Liver (tissue), 9 donors: Measurements from ENCODE around the gene VAPA. TPM values are rescaled to one million over a fixed set of nuclear protein-coding genes. Genes with fewer than 3 reads are reported as not detected.

ENCODE experiments used
- DNase-seq: peaks from one replicate; pipeline ENCODE4 v3.0.0-alpha.2; 2017; ENCODE audit warnings: low spot score
- H3K27ac ChIP-seq, 2 donors: one replicate each; pipeline ENCODE4 v1.7.0; 2013; ENCODE audit warnings: inconsistent platforms in 2 of 2, low read length in 2 of 2, control low read depth in 1 of 2, low read depth in 1 of 2, mild to moderate bottlenecking in 1 of 2
- H3K27me3 ChIP-seq, 4 donors: one replicate each; pipeline versions ENCODE4 v1.6.1 to v1.7.0; 2013; ENCODE audit warnings: low read length in 3 of 4, inconsistent platforms in 1 of 4, mild to moderate bottlenecking in 1 of 4, moderate library complexity in 1 of 4; ENCODE audit not compliant: control insufficient read depth in 4 of 4, insufficient read depth in 4 of 4
- H3K36me3 ChIP-seq, 4 donors: one replicate each; pipeline versions ENCODE4 v1.6.1 to v1.7.0; 2013; ENCODE audit warnings: low read length in 3 of 4, mild to moderate bottlenecking in 3 of 4, low read depth in 1 of 4, moderate library complexity in 1 of 4; ENCODE audit not compliant: control insufficient read depth in 4 of 4, insufficient read depth in 3 of 4
- H3K4me1 ChIP-seq, 4 donors: one replicate each; pipeline versions ENCODE4 v1.6.1 to v1.7.0; 2013; ENCODE audit warnings: low read length in 3 of 4, mild to moderate bottlenecking in 3 of 4, moderate library complexity in 1 of 4; ENCODE audit not compliant: control insufficient read depth in 4 of 4, insufficient read depth in 4 of 4
- H3K4me3 ChIP-seq, 3 donors: one replicate each; pipeline versions ENCODE4 v1.6.1 to v1.7.0; 2013; ENCODE audit warnings: low read length in 3 of 3, control low read depth in 1 of 3, low read depth in 1 of 3, mild to moderate bottlenecking in 1 of 3
- H3K9ac ChIP-seq, 2 donors: one replicate each; pipeline ENCODE4 v1.7.0; 2013; ENCODE audit warnings: low read length in 2 of 2, mild to moderate bottlenecking in 2 of 2, moderate library complexity in 2 of 2, control low read depth in 1 of 2, low read depth in 1 of 2
- H3K9me3 ChIP-seq, 4 donors: one replicate each; pipeline versions ENCODE4 v1.6.1 to v1.7.0; 2013; ENCODE audit warnings: low read length in 3 of 4; ENCODE audit not compliant: control insufficient read depth in 4 of 4
- ATF3 ChIP-seq: IDR thresholded peaks from 2 replicates; pipeline ENCODE4 v1.6.1; 2016; ENCODE audit warnings: antibody characterized with exemption
- EGR1 ChIP-seq, 2 donors: IDR thresholded peaks; 2 replicates each; pipeline ENCODE4 v1.6.1; 2016 to 2018; ENCODE audit warnings: antibody characterized with exemption in 2 of 2, low read depth in 2 of 2
- FOXA1 ChIP-seq: IDR thresholded peaks from 2 replicates; pipeline ENCODE4 v1.6.1; 2016; ENCODE audit warnings: antibody characterized with exemption
- FOXA2 ChIP-seq: IDR thresholded peaks from 2 replicates; pipeline ENCODE4 v1.6.1; 2016; ENCODE audit warnings: antibody characterized with exemption
- HNF4A ChIP-seq, 2 donors: conservative IDR thresholded peaks; 2 replicates each; pipeline ENCODE4 v1.6.1; 2016; ENCODE audit warnings: antibody characterized with exemption in 2 of 2, mild to moderate bottlenecking in 2 of 2
- NR2F2 ChIP-seq: IDR thresholded peaks from 2 replicates; pipeline ENCODE4 v1.6.1; 2016; ENCODE audit warnings: antibody characterized with exemption
- REST ChIP-seq: IDR thresholded peaks from 2 replicates; pipeline ENCODE4 v1.6.1; 2016; ENCODE audit warnings: antibody characterized with exemption, mild to moderate bottlenecking
- RXRA ChIP-seq, 2 donors: IDR thresholded peaks; 2 replicates each; pipeline ENCODE4 v1.6.1; 2017 to 2018; ENCODE audit warnings: antibody characterized with exemption in 2 of 2, mild to moderate bottlenecking in 1 of 2
- SP1 ChIP-seq: IDR thresholded peaks from 2 replicates; pipeline ENCODE4 v1.6.1; 2018; ENCODE audit warnings: antibody characterized with exemption, mild to moderate bottlenecking
- TAF1 ChIP-seq: conservative IDR thresholded peaks from 2 replicates; pipeline ENCODE4 v1.6.1; 2016; ENCODE audit warnings: antibody characterized with exemption, mild to moderate bottlenecking
- ZBTB33 ChIP-seq: IDR thresholded peaks from 2 replicates; pipeline ENCODE4 v1.6.1; 2016; ENCODE audit warnings: antibody characterized with exemption
- WGBS: extraction: QIAGEN DNeasy Blood & Tissue Kit; methylation state at CpG from one replicate; pipeline ENCODE4 v1.1.7; 2013; 5-methylcytosine and 5-hydroxymethylcytosine counted together
- polyA plus RNA-seq, 2 donors: library from polyadenylated mRNA; stranded (reverse) in 1 of 2; unstranded in 1 of 2; fragments of 200-250 nt in 1 of 2; fragments of >200 nt in 1 of 2; fragmentation: Nextera tagmentation in 1 of 2; extraction: Ambion mirVana in 1 of 2; gene quantifications; one replicate each; pipeline versions ENCODE4 v1.2.1 to v1.2.3, GENCODE V29; 2013 to 2015
- total RNA-seq, 2 donors: library from RNA; depleted of rRNA; stranded (reverse); fragments of >200 nt; gene quantifications; one replicate each; pipeline ENCODE4 v1.2.3, GENCODE V29; 2014
- TF ChIP-seq, protein P1 (sequence below): fragments of 150-350 bp; IDR thresholded peaks from 2 replicates; pipeline ENCODE4 v1.5.1; 2017; ENCODE audit warnings: improper control_type of control experiment, low read depth, low read length; ENCODE audit not compliant: missing input control
- donor health status: healthy.
- donor health status: healthy.
- donor health status: healthy.
- donor health status: healthy.
- donor health status: healthy.

VAPA gene
- total and polyA plus RNA-seq, 4 donors: 80.7 to 114 (median 91.0) TPM

- H3K9me3 ChIP-seq: peaks cover 0 to 8% (median 0%) of the 10 kb centered on the region in 4 donors
Observed at GRCh38 chr18:9993521-9994025, 79.8 kb downstream of the VAPA start.

GRCh38 chr18:9994026-9994570 lies 80.3 kb downstream of the VAPA start:
- H3K9me3 ChIP-seq: peaks cover 0 to 8% (median 0%) of the 10 kb centered on the region in 4 donors
- TF ChIP-seq ZBTB33: no peak
- no peak for TF ChIP-seq FOXA1
- no peak for TF ChIP-seq ATF3
- H3K9ac ChIP-seq: no peak overlapping the region
- H3K4me1 ChIP-seq: no peaks in the 10 kb centered on the region
- H3K27ac ChIP-seq: no peak overlapping the region
- WGBS: 62% methylated on average over 11 of the region's 11 CpGs
- no peak overlapping the region for H3K4me3 ChIP-seq
- H3K36me3 ChIP-seq: no peaks in the 10 kb centered on the region
- no peaks in the 10 kb centered on the region for H3K27me3 ChIP-seq
- DNase-seq: no peak

More at GRCh38 chr18:9993521-9994025, 79.8 kb downstream of the VAPA start:
- H3K4me3 ChIP-seq: no peak overlapping the region
- H3K4me1 ChIP-seq: no peaks in the 10 kb centered on the region
- 71% methylated on average over 14 of the region's 14 CpGs for WGBS
- H3K27me3 ChIP-seq: no peaks in the 10 kb centered on the region
- TF ChIP-seq, protein P1, sequence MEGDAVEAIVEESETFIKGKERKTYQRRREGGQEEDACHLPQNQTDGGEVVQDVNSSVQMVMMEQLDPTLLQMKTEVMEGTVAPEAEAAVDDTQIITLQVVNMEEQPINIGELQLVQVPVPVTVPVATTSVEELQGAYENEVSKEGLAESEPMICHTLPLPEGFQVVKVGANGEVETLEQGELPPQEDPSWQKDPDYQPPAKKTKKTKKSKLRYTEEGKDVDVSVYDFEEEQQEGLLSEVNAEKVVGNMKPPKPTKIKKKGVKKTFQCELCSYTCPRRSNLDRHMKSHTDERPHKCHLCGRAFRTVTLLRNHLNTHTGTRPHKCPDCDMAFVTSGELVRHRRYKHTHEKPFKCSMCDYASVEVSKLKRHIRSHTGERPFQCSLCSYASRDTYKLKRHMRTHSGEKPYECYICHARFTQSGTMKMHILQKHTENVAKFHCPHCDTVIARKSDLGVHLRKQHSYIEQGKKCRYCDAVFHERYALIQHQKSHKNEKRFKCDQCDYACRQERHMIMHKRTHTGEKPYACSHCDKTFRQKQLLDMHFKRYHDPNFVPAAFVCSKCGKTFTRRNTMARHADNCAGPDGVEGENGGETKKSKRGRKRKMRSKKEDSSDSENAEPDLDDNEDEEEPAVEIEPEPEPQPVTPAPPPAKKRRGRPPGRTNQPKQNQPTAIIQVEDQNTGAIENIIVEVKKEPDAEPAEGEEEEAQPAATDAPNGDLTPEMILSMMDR: no peak
- peak; percentile 24 for TF ChIP-seq SP1
- H3K27ac ChIP-seq: no peak overlapping the region
- H3K9ac ChIP-seq: no peak overlapping the region
- no peaks in the 10 kb centered on the region for H3K36me3 ChIP-seq
- DNase-seq: no peak

- H3K27me3 ChIP-seq: no peaks in the 10 kb centered on the region
- H3K9ac ChIP-seq: no peak overlapping the region
- DNase-seq: no peak
- no peaks in the 10 kb centered on the region for H3K4me1 ChIP-seq
- no peaks in the 10 kb centered on the region for H3K36me3 ChIP-seq
- H3K27ac ChIP-seq: no peak overlapping the region
- 71% methylated on average over 6 of the region's 6 CpGs for WGBS
- no peak overlapping the region for H3K4me3 ChIP-seq
- TF ChIP-seq REST: no peak
- no peak for TF ChIP-seq RXRA (IDR thresholded peaks at IDR 0.05)
- no peak for TF ChIP-seq FOXA2
- no peak for TF ChIP-seq HNF4A (conservative IDR thresholded peaks at IDR 0.05)
- TF ChIP-seq EGR1 (IDR thresholded peaks at IDR 0.05; ENCODE audit: low read depth in 2 of 2): no peak
- TF ChIP-seq NR2F2: no peak
- TF ChIP-seq, protein P1: no peak
- no peak for TF ChIP-seq TAF1
- H3K9me3 ChIP-seq: peaks cover 0 to 8% (median 0%) of the 10 kb centered on the region in 4 donors
Observed at GRCh38 chr18:9994701-9995235, 81.0 kb downstream of the VAPA start.
